ENCODE results near the gene EVPL. TPM values are rescaled to one million over a fixed set of nuclear protein-coding genes. Genes with fewer than 3 reads are reported as not detected.
A peak's percentile ranks its signal among the peaks of the same experiment; 100 is the strongest.

Gene EVPL
- total and polyA plus RNA-seq, 2 of the 13 experiments (the other 11 are each of a cell fraction or from before 2014, with no cell fraction given), result 2.1 to 8.2 TPM

- TF ChIP-seq POGK (CRISPR knock-in tag; conservative IDR thresholded peaks at IDR 0.05), result no peak
- TF ChIP-seq, protein P1, sequence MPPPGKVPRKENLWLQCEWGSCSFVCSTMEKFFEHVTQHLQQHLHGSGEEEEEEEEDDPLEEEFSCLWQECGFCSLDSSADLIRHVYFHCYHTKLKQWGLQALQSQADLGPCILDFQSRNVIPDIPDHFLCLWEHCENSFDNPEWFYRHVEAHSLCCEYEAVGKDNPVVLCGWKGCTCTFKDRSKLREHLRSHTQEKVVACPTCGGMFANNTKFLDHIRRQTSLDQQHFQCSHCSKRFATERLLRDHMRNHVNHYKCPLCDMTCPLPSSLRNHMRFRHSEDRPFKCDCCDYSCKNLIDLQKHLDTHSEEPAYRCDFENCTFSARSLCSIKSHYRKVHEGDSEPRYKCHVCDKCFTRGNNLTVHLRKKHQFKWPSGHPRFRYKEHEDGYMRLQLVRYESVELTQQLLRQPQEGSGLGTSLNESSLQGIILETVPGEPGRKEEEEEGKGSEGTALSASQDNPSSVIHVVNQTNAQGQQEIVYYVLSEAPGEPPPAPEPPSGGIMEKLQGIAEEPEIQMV (CRISPR knock-in tag; IDR thresholded peaks at IDR 0.05; ENCODE audit: low read depth), result 0 out of 2 replicates have a peak, but pooled peaks have one; percentile 37
- TF ChIP-seq CHCHD3 (CRISPR knock-in tag; IDR thresholded peaks at IDR 0.05), result 0 out of 2 replicates have a peak, but pooled peaks have one; percentile 30
- no peak for TF ChIP-seq ZNF253 (CRISPR knock-in tag; IDR thresholded peaks at IDR 0.05; ENCODE audit: borderline replicate concordance)
- TF ChIP-seq, protein P2, sequence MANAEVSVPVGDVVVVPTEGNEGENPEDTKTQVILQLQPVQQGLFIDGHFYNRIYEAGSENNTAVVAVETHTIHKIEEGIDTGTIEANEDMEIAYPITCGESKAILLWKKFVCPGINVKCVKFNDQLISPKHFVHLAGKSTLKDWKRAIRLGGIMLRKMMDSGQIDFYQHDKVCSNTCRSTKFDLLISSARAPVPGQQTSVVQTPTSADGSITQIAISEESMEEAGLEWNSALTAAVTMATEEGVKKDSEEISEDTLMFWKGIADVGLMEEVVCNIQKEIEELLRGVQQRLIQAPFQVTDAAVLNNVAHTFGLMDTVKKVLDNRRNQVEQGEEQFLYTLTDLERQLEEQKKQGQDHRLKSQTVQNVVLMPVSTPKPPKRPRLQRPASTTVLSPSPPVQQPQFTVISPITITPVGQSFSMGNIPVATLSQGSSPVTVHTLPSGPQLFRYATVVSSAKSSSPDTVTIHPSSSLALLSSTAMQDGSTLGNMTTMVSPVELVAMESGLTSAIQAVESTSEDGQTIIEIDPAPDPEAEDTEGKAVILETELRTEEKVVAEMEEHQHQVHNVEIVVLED (CRISPR knock-in tag; IDR thresholded peaks at IDR 0.05; ENCODE audit: borderline replicate concordance), result no peak
- TF ChIP-seq ZNF557 (CRISPR knock-in tag; IDR thresholded peaks at IDR 0.05), result no peak
- no peak for TF ChIP-seq FOXM1 (CRISPR knock-in tag; IDR thresholded peaks at IDR 0.05)
- 0 out of 2 replicates have a peak, but pooled peaks have one; percentile 25 for TF ChIP-seq ZNF205 (CRISPR knock-in tag; IDR thresholded peaks at IDR 0.05)
- TF ChIP-seq, protein P3, sequence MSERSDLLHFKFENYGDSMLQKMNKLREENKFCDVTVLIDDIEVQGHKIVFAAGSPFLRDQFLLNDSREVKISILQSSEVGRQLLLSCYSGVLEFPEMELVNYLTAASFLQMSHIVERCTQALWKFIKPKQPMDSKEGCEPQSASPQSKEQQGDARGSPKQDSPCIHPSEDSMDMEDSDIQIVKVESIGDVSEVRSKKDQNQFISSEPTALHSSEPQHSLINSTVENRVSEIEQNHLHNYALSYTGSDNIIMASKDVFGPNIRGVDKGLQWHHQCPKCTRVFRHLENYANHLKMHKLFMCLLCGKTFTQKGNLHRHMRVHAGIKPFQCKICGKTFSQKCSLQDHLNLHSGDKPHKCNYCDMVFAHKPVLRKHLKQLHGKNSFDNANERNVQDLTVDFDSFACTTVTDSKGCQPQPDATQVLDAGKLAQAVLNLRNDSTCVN (CRISPR knock-in tag; IDR thresholded peaks at IDR 0.05; ENCODE audit: borderline replicate concordance), result peak; percentile 20; the same call in 1 of the 2 replicates
- no peak for TF ChIP-seq BHLHE40 (IDR thresholded peaks at IDR 0.05; ENCODE audit: low read length)
- TF ChIP-seq ZNF782 (CRISPR knock-in tag; IDR thresholded peaks at IDR 0.05; ENCODE audit: borderline replicate concordance), result 0 out of 2 replicates have a peak, but pooled peaks have one; percentile 40
- TF ChIP-seq PLRG1 (conservative IDR thresholded peaks at IDR 0.05), result no peak
- peak; percentile 61; the same call in 1 of the 2 replicates for TF ChIP-seq SALL1 (CRISPR knock-in tag; IDR thresholded peaks at IDR 0.05)
- TF ChIP-seq ASH2L (IDR thresholded peaks at IDR 0.05; ENCODE audit: insufficient read length, low read depth, low read length), result no peak
- TF ChIP-seq ZFP41 (CRISPR knock-in tag; IDR thresholded peaks at IDR 0.05; ENCODE audit: borderline replicate concordance), result no peak
- no peak for TF ChIP-seq ZNF562 (CRISPR knock-in tag; IDR thresholded peaks at IDR 0.05; ENCODE audit: borderline replicate concordance)
- peak; percentile 52; the same call in 1 of the 2 replicates for TF ChIP-seq RARA (CRISPR knock-in tag; IDR thresholded peaks at IDR 0.05)
- TF ChIP-seq SPEN (CRISPR knock-in tag; IDR thresholded peaks at IDR 0.05; ENCODE audit: low read depth), result no peak
- no peak for TF ChIP-seq PRPF4 (IDR thresholded peaks at IDR 0.05; ENCODE audit: low read depth, low read length, poor library complexity, severe bottlenecking)
- TF ChIP-seq MIER3 (CRISPR knock-in tag; IDR thresholded peaks at IDR 0.05; ENCODE audit: borderline replicate concordance), result no peak
Measured at GRCh38 chr17:75995385-75995925, 31.7 kb downstream of the EVPL start (continued).

Measured in HepG2 (cell line).